Keratinocyte (primary cell): ENCODE results near the gene ANKRD6. TPM values are rescaled to one million over a fixed set of nuclear protein-coding genes. Genes with fewer than 3 reads are reported as not detected.

Experiments
- DNase-seq: peaks from one replicate; pipeline ENCODE4 v3.0.0-alpha.2; 2011; ENCODE audit warnings: low read depth, missing footprints, low spot score
- FAIRE-seq: peaks from 2 replicates; lab custom pipeline; 2011; peaks lifted over from hg19 to GRCh38; lab: Jason Lieb, UNC
- H2AFZ ChIP-seq: 2 replicates; pipeline ENCODE4 v1.6.0; 2012; ENCODE audit warnings: low read length, control low read depth, inconsistent platforms; ENCODE audit not compliant: control insufficient read depth
- H3K27ac ChIP-seq: 2 replicates; pipeline ENCODE4 v1.5.1; 2011; ENCODE audit warnings: low read length; ENCODE audit not compliant: control insufficient read depth, insufficient read depth
- H3K27me3 ChIP-seq: 3 replicates; pipeline ENCODE4 v1.6.0; 2011; ENCODE audit warnings: low read length; ENCODE audit not compliant: control insufficient read depth, insufficient read depth; ENCODE audit errors: extremely low read depth
- H3K36me3 ChIP-seq, 2 experiments: 2 replicates in 1 of 2; 3 replicates in 1 of 2; pipeline ENCODE4 v1.5.1; 2011; ENCODE audit warnings: low read length in 2 of 2, mild to moderate bottlenecking in 1 of 2; ENCODE audit not compliant: control insufficient read depth in 2 of 2, insufficient read depth in 2 of 2; ENCODE audit errors: extremely low read depth in 1 of 2
- H3K4me1 ChIP-seq: 3 replicates; pipeline ENCODE4 v1.5.1; 2011; ENCODE audit warnings: low read length; ENCODE audit not compliant: control insufficient read depth, insufficient read depth; ENCODE audit errors: extremely low read depth
- H3K4me2 ChIP-seq: 3 replicates; pipeline ENCODE4 v1.6.0; 2011; ENCODE audit warnings: low read depth, low read length; ENCODE audit not compliant: control insufficient read depth, insufficient read depth; ENCODE audit errors: extremely low read depth
- H3K4me3 ChIP-seq, 3 experiments: fragments of 200-600 bp in 1 of 3; sonication (generic) in 1 of 3; 2 replicates in 2 of 3; 3 replicates in 1 of 3; pipeline ENCODE4 v1.5.1; 2011 to 2016; ENCODE audit warnings: low read length in 3 of 3, mild to moderate bottlenecking in 3 of 3, control low read depth in 2 of 3, inconsistent platforms in 1 of 3, low read depth in 1 of 3, mixed read lengths in 1 of 3, mixed run types in 1 of 3, moderate library complexity in 1 of 3; ENCODE audit not compliant: control insufficient read depth in 2 of 3, insufficient read depth in 2 of 3; ENCODE audit errors: extremely low read depth in 1 of 3
- H3K79me2 ChIP-seq: 2 replicates; pipeline ENCODE4 v1.6.0; 2012; ENCODE audit warnings: low read length; ENCODE audit not compliant: control insufficient read depth, insufficient read depth
- H3K9ac ChIP-seq: 3 replicates; pipeline ENCODE4 v1.6.0; 2011; ENCODE audit warnings: low read length; ENCODE audit not compliant: control insufficient read depth, insufficient read depth; ENCODE audit errors: extremely low read depth
- H3K9me1 ChIP-seq: 3 replicates; pipeline ENCODE4 v1.6.0; 2011; ENCODE audit warnings: low read length; ENCODE audit not compliant: control insufficient read depth, insufficient read depth; ENCODE audit errors: extremely low read depth
- H3K9me3 ChIP-seq: 2 replicates; pipeline ENCODE4 v1.5.1; 2012; ENCODE audit warnings: low read depth, low read length; ENCODE audit not compliant: control insufficient read depth
- H4K20me1 ChIP-seq: 3 replicates; pipeline ENCODE4 v1.6.0; 2011; ENCODE audit warnings: low read length; ENCODE audit not compliant: control insufficient read depth, insufficient read depth; ENCODE audit errors: extremely low read depth
- CTCF ChIP-seq, 3 experiments: IDR thresholded peaks in 1 of 3; conservative IDR thresholded peaks in 1 of 3; optimal IDR thresholded peaks in 1 of 3; 2 replicates in 2 of 3; 3 replicates in 1 of 3; pipeline versions ENCODE3 to v1.5.1; 2011; ENCODE audit warnings: low read length in 3 of 3, mild to moderate bottlenecking in 3 of 3, moderate library complexity in 2 of 3, control low read depth in 1 of 3, inconsistent platforms in 1 of 3; ENCODE audit not compliant: insufficient read depth in 2 of 3; ENCODE audit errors: extremely low read depth in 1 of 3
- EZH2 ChIP-seq: IDR thresholded peaks from one replicate; pipeline ENCODE4 v1.6.1; 2012; ENCODE audit warnings: inconsistent platforms, mild to moderate bottlenecking, low read length, moderate library complexity
- dilution Hi-C: fragments of 300-500 bp; cut with MboI; formaldehyde crosslinking; loops from one replicate; pipeline ENCODE4 v1.7.0; 2020; ENCODE audit warnings: low sequenced_read_pairs; ENCODE audit not compliant: extremely low pct_ligation_motif_present
- polyA plus RNA-seq, 5 experiments: library from polyadenylated mRNA; depleted of rRNA in 3 of 5; stranded (reverse) in 3 of 5; stranded (forward) in 1 of 5; unstranded in 1 of 5; fragments of >200 nt; gene quantifications; 1 replicate in 1 of 5; 2 replicates in 3 of 5; 3 replicates in 1 of 5; pipeline versions ENCODE4 v1.2.1 to v1.2.3, GENCODE V29; 2011 to 2012; ENCODE audit warnings: missing spikeins in 2 of 5, low read depth in 1 of 5, low replicate concordance in 1 of 5

Gene ANKRD6
- polyA plus RNA-seq, 1 donor (not counting 4 experiments of a cell fraction or from before 2014, with no cell fraction given) = 5.7 TPM

- DNase-seq = no peak
- Histone ChIP-seq H3K27me3 (no peaks in the 10 kb centered on the region), H3K27ac (no peak overlapping the region), H3K9ac (no peak overlapping the region), H3K79me2 (no peaks in the 10 kb centered on the region), H3K4me1 (no peaks in the 10 kb centered on the region), H3K9me3 (no peaks in the 10 kb centered on the region), H3K36me3 (no peaks in the 10 kb centered on the region), H3K4me3 (no peak overlapping the region), H3K9me1 (no peaks in the 10 kb centered on the region), H3K4me2 (no peak overlapping the region), H2AFZ (no peak overlapping the region), H4K20me1 (no peaks in the 10 kb centered on the region)
- dilution Hi-C loops = no loop called here
- TF ChIP-seq CTCF (optimal IDR thresholded peaks at IDR 0.05 in 1 of 3, IDR thresholded peaks at IDR 0.05 in 1 of 3, conservative IDR thresholded peaks at IDR 0.05 in 1 of 3; ENCODE audit: extremely low read depth in 1 of 3, insufficient read depth in 2 of 3, low read length in 3 of 3) (no peak), EZH2 (no peak)
- FAIRE-seq = no peak
Observed at GRCh38 chr6:89518352-89519055, 85.6 kb downstream of the ANKRD6 start.

GRCh38 chr6:89520736-89521135 is 87.8 kb downstream of the ANKRD6 start:
- H3K36me3 ChIP-seq = no peaks in the 10 kb centered on the region
- H3K9ac ChIP-seq = no peak overlapping the region
- H3K4me2 ChIP-seq = no peak overlapping the region
- no peaks in the 10 kb centered on the region for H3K9me1 ChIP-seq
- no peak overlapping the region for H2AFZ ChIP-seq
- no peaks in the 10 kb centered on the region for H3K4me1 ChIP-seq
- no peak for TF ChIP-seq EZH2
- no peak for TF ChIP-seq CTCF (optimal IDR thresholded peaks at IDR 0.05 in 1 of 3, IDR thresholded peaks at IDR 0.05 in 1 of 3, conservative IDR thresholded peaks at IDR 0.05 in 1 of 3; ENCODE audit: extremely low read depth in 1 of 3, insufficient read depth in 2 of 3, low read length in 3 of 3)
- H3K27me3 ChIP-seq = no peaks in the 10 kb centered on the region
- H3K27ac ChIP-seq = no peak overlapping the region
- H3K4me3 ChIP-seq = no peak overlapping the region
- no peaks in the 10 kb centered on the region for H3K9me3 ChIP-seq
- FAIRE-seq = no peak
- dilution Hi-C loops = no loop called here
- DNase-seq = no peak
- H3K79me2 ChIP-seq = no peaks in the 10 kb centered on the region
- no peaks in the 10 kb centered on the region for H4K20me1 ChIP-seq
